ENCODE results near the gene NXT2.

NXT2 gene

DNA sequence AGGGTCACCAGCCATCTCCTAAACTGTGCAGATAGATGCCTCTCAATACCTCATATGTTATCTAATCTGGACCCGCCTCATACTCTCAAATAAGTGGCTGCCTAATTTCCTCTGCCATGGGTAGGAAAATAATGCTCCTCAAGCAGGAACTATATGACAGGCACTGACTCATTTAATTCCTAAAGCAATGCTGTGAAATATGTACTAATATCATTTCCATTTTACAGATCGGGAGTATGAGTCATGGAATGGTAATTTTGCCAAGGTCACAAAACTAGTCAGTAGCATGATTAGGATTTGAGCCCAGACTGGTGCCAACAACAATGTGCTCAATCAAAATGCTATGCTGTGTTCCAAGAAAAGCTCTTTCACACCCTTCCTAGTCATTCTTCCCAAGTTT lies 3.0 kb upstream of the NXT2 start:
- TF ChIP-seq EP300 (IDR thresholded peaks at IDR 0.05; ENCODE audit: borderline replicate concordance) (no peak), REST (IDR thresholded peaks at IDR 0.05; ENCODE audit: low read depth) (no peak), TCF12 (IDR thresholded peaks at IDR 0.05; ENCODE audit: low read depth) (no peak), FOXM1 (IDR thresholded peaks at IDR 0.05; ENCODE audit: borderline replicate concordance, low read depth) (no peak), TAF1 (IDR thresholded peaks at IDR 0.05; ENCODE audit: low read depth) (no peak), NFIC (IDR thresholded peaks at IDR 0.05) (no peak), CREB1 (IDR thresholded peaks at IDR 0.05; ENCODE audit: low read depth) (no peak), EGR1 (IDR thresholded peaks at IDR 0.05) (no peak), ZBTB7A (IDR thresholded peaks at IDR 0.05; ENCODE audit: low read depth) (no peak), RAD21 (IDR thresholded peaks at IDR 0.05; ENCODE audit: low read depth) (no peak), YY1 (IDR thresholded peaks at IDR 0.05; ENCODE audit: low read depth) (no peak), CEBPB (IDR thresholded peaks at IDR 0.05) (no peak), TEAD4 (IDR thresholded peaks at IDR 0.05) (no peak)
- TF ChIP-seq, protein P1, sequence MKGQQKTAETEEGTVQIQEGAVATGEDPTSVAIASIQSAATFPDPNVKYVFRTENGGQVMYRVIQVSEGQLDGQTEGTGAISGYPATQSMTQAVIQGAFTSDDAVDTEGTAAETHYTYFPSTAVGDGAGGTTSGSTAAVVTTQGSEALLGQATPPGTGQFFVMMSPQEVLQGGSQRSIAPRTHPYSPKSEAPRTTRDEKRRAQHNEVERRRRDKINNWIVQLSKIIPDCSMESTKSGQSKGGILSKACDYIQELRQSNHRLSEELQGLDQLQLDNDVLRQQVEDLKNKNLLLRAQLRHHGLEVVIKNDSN (IDR thresholded peaks at IDR 0.05): no peak
- TF ChIP-seq, protein P2, sequence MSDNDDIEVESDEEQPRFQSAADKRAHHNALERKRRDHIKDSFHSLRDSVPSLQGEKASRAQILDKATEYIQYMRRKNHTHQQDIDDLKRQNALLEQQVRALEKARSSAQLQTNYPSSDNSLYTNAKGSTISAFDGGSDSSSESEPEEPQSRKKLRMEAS (IDR thresholded peaks at IDR 0.05): no peak

GRCh38 chrX:109534933-109535332 lies 1.7 kb upstream of the NXT2 start:
- TF ChIP-seq EGR1 (IDR thresholded peaks at IDR 0.05) (no peak), ZBTB7A (IDR thresholded peaks at IDR 0.05; ENCODE audit: low read depth) (no peak), TAF1 (IDR thresholded peaks at IDR 0.05; ENCODE audit: low read depth) (no peak), TEAD4 (IDR thresholded peaks at IDR 0.05) (no peak), REST (IDR thresholded peaks at IDR 0.05; ENCODE audit: low read depth) (no peak)
- TF ChIP-seq, protein P2 (IDR thresholded peaks at IDR 0.05): no peak

GRCh38 chrX:109535578-109535977 lies 1.1 kb upstream of the NXT2 start:
- no peak for TF ChIP-seq CREB1 (IDR thresholded peaks at IDR 0.05; ENCODE audit: low read depth)
- TF ChIP-seq TEAD4 (IDR thresholded peaks at IDR 0.05): no peak
- TF ChIP-seq, protein P2 (IDR thresholded peaks at IDR 0.05): no peak
- TF ChIP-seq FOXM1 (IDR thresholded peaks at IDR 0.05; ENCODE audit: borderline replicate concordance, low read depth): no peak
- no peak for TF ChIP-seq EP300 (IDR thresholded peaks at IDR 0.05; ENCODE audit: borderline replicate concordance)
- no peak for TF ChIP-seq YY1 (IDR thresholded peaks at IDR 0.05; ENCODE audit: low read depth)
- no peak for TF ChIP-seq NFIC (IDR thresholded peaks at IDR 0.05)
- TF ChIP-seq CEBPB (IDR thresholded peaks at IDR 0.05): no peak
- TF ChIP-seq TAF1 (IDR thresholded peaks at IDR 0.05; ENCODE audit: low read depth): no peak
- TF ChIP-seq ZBTB7A (IDR thresholded peaks at IDR 0.05; ENCODE audit: low read depth): no peak
- TF ChIP-seq REST (IDR thresholded peaks at IDR 0.05; ENCODE audit: low read depth): no peak
- TF ChIP-seq, protein P1 (IDR thresholded peaks at IDR 0.05): no peak
- TF ChIP-seq EGR1 (IDR thresholded peaks at IDR 0.05): no peak
- no peak for TF ChIP-seq RAD21 (IDR thresholded peaks at IDR 0.05; ENCODE audit: low read depth)
- no peak for TF ChIP-seq TCF12 (IDR thresholded peaks at IDR 0.05; ENCODE audit: low read depth)

DNA sequence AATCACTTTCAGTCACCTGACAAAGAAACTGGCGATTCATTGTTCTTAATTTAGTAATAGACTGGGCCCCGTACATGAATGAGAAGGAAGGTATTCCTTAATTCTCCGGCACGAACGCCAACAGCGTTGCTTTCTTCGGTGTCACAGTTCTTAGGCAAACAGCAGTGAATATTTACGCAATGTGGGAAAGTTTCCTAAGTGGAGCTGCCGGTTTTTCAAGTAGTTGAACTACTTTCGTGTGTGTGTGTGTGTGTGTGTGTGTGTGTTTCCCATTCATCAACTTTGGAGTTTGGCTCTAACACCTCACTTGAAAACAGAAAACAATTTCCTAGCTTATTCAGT lies 651 bp downstream of the NXT2 start:
- no peak for TF ChIP-seq TAF1 (IDR thresholded peaks at IDR 0.05; ENCODE audit: low read depth)
- TF ChIP-seq CEBPB (IDR thresholded peaks at IDR 0.05): peak; percentile 61

GRCh38 chrX:109553862-109554261 lies 17.2 kb downstream of the NXT2 start:
- TF ChIP-seq EP300 (IDR thresholded peaks at IDR 0.05; ENCODE audit: borderline replicate concordance): no peak
- no peak for TF ChIP-seq CREB1 (IDR thresholded peaks at IDR 0.05; ENCODE audit: low read depth)
- TF ChIP-seq EGR1 (IDR thresholded peaks at IDR 0.05): no peak
- TF ChIP-seq TCF12 (IDR thresholded peaks at IDR 0.05; ENCODE audit: low read depth): no peak
- TF ChIP-seq ZBTB7A (IDR thresholded peaks at IDR 0.05; ENCODE audit: low read depth): no peak
- no peak for TF ChIP-seq REST (IDR thresholded peaks at IDR 0.05; ENCODE audit: low read depth)
- TF ChIP-seq NFIC (IDR thresholded peaks at IDR 0.05): no peak
- TF ChIP-seq, protein P1 (IDR thresholded peaks at IDR 0.05): no peak
- TF ChIP-seq, protein P2 (IDR thresholded peaks at IDR 0.05): no peak
- TF ChIP-seq RAD21 (IDR thresholded peaks at IDR 0.05; ENCODE audit: low read depth): no peak
- no peak for TF ChIP-seq FOXM1 (IDR thresholded peaks at IDR 0.05; ENCODE audit: borderline replicate concordance, low read depth)
- TF ChIP-seq TAF1 (IDR thresholded peaks at IDR 0.05; ENCODE audit: low read depth): no peak
- TF ChIP-seq CEBPB (IDR thresholded peaks at IDR 0.05): no peak
- TF ChIP-seq TEAD4 (IDR thresholded peaks at IDR 0.05): no peak
- no peak for TF ChIP-seq YY1 (IDR thresholded peaks at IDR 0.05; ENCODE audit: low read depth)

All from Ishikawa (cell line).